Upper lobe of left lung (tissue), 4 donors: Measurements from ENCODE around the gene KRT80.

ENCODE experiments used
- CTCF ChIP-seq, 6 experiments: fragments of 450-650 bp in 4 of 6; fragments of 200-600 bp in 2 of 6; sonication (generic) in 2 of 6; IDR thresholded peaks; one replicate each; pipeline ENCODE4 v1.5.1; 2016 to 2019; ENCODE audit warnings: antibody characterized with exemption in 6 of 6
- POLR2AphosphoS5 ChIP-seq, 2 donors: sonication (generic); formaldehyde crosslinking; IDR thresholded peaks; one replicate each; pipeline ENCODE4 v1.5.1; 2017; ENCODE audit warnings: antibody characterized with exemption in 2 of 2

GRCh38 chr12:52167526-52167925, 24.3 kb downstream of the KRT80 start:
- TF ChIP-seq POLR2AphosphoS5 (IDR thresholded peaks at IDR 0.05) (no peak), CTCF (IDR thresholded peaks at IDR 0.05) (no peak)
